GM21423 (cell line): ENCODE data around the gene HELLS.
A peak's percentile ranks its signal among the peaks of the same experiment; 100 is the strongest.
"Not testable (repeated sequence)": the region's sequence is repeated elsewhere in the genome, so short reads cannot be mapped to it uniquely, and the experiment has no call there.

Experiments used
- ATAC-seq: cut with Tn5 transposase; IDR thresholded peaks from one replicate; pipeline ENCODE4 v1.9.1; 2021; ENCODE audit warnings: mild to moderate bottlenecking, moderate library complexity; ENCODE audit not compliant: unreplicated experiment

The HELLS gene

DNA sequence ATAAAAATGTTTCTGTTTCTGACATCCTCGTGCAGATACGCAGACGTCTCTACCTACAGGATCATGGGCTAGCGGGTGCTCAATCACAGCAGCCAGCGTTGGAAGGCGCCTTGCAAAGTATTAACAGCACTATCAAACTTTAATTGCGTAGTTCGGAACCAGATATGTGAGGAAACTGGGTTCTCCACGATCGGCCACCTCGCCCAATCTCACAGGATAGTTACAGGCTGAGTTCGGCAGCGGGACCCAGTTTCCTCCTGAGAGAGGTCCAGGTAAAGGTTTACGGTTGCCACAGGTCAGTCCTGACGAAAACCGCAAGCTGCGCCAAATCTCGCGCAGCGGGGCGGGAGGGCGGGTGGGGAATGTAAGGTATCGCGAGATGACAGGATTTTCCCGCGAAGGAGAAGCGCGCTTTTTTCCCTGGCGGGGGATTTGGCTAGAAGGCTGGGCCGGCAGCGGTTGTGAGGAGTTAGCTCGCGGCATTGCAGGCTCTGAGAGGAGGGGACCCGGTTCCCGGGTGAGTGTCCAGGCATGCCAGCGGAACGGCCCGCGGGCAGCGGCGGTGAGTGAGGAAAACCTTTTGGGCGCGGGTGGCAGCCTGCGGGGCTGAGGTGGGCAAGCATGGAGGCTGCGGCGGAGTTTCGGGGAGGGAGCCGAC, at the start of gene HELLS:
Gene HELLS (plus strand): TSS at position 398 of the 658 bp plus-strand sequence. CDS start 134 bp downstream, at position 532.
- ATAC-seq = peak; percentile 79

GRCh38 chr10:94496010-94496409, 49.6 kb upstream of the HELLS start:
- ATAC-seq = peak; percentile 56

DNA sequence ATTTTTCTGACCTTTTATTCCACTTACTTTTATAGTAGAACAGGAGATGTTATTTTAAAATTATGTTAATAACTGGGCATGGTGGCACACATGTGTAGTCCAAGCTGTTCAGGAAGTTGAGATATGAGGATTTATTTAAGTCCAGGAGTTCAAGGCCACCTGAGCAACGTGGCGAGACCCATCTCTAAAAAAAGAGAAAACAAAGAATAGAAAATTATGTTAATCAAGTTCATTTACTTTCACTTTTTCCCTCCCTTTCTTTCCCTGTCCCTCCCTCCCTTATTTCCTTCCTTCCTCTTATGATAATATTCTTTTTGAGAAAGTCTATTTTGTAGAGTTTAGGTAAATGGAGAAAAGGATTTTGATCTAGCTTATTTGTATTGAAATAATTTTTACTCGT, 48.9 kb upstream of the HELLS start:
- no peak for ATAC-seq

GRCh38 chr10:94500063-94500462, 45.5 kb upstream of the HELLS start:
- ATAC-seq = no peak

- no peak for ATAC-seq
Observed at GRCh38 chr10:94521276-94522250, 24.0 kb upstream of the HELLS start.

- no peak for ATAC-seq
Observed at GRCh38 chr10:94524146-94524545, 21.4 kb upstream of the HELLS start.

- no peak for ATAC-seq
Observed at GRCh38 chr10:94524711-94525110, 20.9 kb upstream of the HELLS start.

- ATAC-seq = not testable (repeated sequence)
Observed at GRCh38 chr10:94531550-94531949, 14.0 kb upstream of the HELLS start.

DNA sequence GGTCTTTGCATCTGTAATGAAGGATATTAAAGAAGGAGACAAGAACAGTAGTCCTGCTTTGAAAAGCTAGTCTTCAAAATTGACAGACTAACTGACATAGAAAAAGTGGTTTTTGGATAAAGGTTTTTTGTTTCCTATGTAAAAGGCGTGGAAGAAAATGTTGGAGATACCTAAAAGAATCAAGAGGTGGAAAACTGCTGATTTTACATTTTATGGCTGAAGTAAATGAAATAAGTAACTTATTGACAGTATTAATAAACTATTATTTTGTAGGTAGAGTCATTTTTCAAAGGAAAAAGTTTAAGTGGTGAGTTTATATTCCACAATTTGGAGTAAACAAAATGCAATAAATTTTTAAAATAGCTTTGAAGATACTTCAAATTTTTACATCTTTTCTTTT, 12.6 kb upstream of the HELLS start:
- ATAC-seq = no peak

DNA sequence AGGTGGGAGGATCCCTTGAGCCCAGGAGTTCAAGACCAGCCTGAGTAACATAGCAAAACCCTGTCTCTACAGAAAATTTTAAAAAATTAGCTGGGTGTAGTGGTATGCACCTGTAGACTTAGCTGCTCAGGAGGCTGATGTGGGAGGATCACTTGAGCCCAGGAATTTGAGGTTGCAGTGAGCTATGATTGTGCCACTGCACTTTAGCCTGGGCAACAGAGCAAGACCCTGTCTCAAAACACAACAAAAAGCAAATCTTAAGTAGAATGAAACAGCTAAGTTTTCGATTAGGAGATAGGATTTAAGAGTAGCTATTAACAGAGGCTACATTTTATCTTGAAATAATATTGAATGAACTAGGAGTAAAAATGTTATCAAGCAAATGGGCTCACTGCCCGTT, 3.3 kb upstream of the HELLS start:
- not testable (repeated sequence) for ATAC-seq

DNA sequence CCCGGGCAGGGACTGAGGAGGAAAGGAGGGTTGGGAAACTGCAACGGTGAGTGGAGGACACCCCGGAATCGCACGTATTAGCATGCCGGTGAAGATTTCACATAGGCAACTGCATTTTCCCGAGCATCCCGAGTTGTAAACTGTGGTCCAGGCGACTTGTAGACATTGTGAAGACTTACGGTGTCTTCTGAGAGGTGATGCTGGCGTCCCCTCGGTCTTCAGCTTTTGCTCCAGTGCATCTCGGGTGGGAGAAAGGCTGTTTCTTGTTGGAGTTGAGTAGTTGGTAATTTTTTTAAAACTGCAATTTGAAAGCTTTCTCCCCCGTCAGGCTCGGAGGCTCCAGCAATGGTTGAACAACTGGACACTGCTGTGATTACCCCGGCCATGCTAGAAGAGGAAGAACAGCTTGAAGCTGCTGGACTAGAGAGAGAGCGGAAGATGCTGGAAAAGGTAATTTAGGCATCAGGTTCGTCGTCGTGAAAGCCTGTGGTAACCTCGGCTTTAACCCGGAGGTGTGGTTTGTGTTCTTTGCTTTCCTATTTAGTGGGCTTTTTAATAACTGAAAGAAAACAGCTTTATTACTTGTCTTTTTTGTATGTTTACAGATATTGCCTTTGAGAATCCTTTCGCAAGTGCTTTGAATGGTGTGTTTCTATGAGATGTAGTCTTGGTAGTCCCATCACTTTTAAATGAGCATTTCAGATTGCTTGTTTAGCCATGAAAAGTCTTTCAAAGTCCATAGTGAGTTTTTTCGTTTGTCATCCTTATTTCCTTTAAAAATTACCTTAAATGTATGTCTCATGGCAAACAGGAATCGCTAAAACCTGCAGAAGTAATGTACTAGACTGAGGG, 687 bp downstream of the HELLS start:
- peak; percentile 12 for ATAC-seq

GRCh38 chr10:94546901-94547185, 1.3 kb downstream of the HELLS start:
- ATAC-seq = no peak

DNA sequence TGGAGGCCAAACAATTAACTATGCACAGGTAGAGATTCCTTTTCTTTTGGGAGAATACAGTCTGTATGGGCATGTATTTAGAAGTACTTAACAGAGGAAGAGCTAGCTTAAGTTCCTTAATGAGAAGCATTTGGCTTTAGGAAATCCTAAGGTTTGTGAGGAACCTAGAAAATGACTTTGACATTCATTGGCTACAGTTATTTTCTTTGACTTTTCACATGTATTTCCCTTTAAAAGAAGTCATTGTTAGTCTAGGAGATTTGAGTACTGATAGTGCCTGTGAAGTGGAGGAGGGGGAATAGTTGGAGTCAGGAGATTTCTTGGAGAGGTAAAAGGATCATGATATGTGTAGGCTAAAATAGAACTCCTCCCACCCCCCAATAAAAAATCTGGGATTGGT, 3.6 kb downstream of the HELLS start:
- ATAC-seq = no peak

DNA sequence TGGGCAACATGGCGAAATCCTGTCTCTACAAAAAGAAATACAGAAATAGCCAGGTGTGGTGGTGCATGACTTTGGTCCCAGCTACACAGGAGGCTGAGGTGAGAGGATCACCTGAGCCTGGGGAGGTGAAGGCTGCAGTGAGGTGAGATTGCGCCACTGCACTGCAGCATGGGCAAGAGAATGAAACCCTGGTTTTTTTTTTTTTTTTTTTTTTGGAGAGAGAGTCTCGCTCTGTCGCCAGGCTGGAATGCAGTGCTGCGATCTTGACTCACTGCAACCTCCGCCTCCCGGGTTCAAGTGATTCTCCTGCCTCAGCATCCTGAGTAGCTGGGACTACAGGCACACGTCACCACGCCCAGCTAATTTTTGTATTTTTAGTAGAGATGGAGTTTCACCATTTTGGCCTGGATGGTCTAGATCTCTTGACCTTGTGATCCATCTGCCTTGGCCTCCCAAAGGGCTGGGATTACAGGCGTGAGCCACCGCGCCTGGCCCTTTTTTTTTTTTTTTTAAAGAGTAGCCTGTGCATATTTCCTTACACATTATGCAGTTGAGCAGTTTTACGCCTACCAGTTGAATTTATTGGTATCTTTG, 22.2 kb downstream of the HELLS start:
- not testable (repeated sequence) for ATAC-seq

- ATAC-seq = no peak
Observed at GRCh38 chr10:94571081-94571480, 25.5 kb downstream of the HELLS start.

GRCh38 chr10:94571528-94571927, 25.9 kb downstream of the HELLS start:
- no peak for ATAC-seq

GRCh38 chr10:94578790-94579189, 33.2 kb downstream of the HELLS start:
- ATAC-seq = no peak

GRCh38 chr10:94583124-94583523, 37.5 kb downstream of the HELLS start:
- ATAC-seq = no peak

- peak; percentile 67 for ATAC-seq
Observed at GRCh38 chr10:94591461-94592205, 46.0 kb downstream of the HELLS start.
